Prostate gland (tissue), 2 donors: ENCODE data around the gene CCNI. TPM values are rescaled to one million over a fixed set of nuclear protein-coding genes. Genes with fewer than 3 reads are reported as not detected.
"Not testable (repeated sequence)": the region's sequence is repeated elsewhere in the genome, so short reads cannot be mapped to it uniquely, and the experiment has no call there.

Experiments used
- DNase-seq: peaks from one replicate; pipeline ENCODE4 v3.0.0-alpha.2; 2019; ENCODE audit warnings: low spot score
- H3K27ac ChIP-seq, 2 donors: fragments of 200-600 bp; sonication (generic); 2 replicates each; pipeline ENCODE4 v1.5.1; 2017 to 2019
- H3K27me3 ChIP-seq: fragments of 200-600 bp; sonication (generic); replicated peaks from 2 replicates; pipeline ENCODE4 v1.5.1; 2019; ENCODE audit not compliant: insufficient read depth
- H3K36me3 ChIP-seq, 2 donors: fragments of 200-600 bp; sonication (generic); 1 replicate in 1 of 2; 2 replicates in 1 of 2; pipeline versions ENCODE4 v1.5.1 to v1.8.1; 2017 to 2019
- H3K4me1 ChIP-seq: fragments of 200-600 bp; sonication (generic); replicated peaks from 2 replicates; pipeline ENCODE4 v1.5.1; 2019
- H3K4me3 ChIP-seq, 2 donors: fragments of 200-600 bp; sonication (generic); 2 replicates each; pipeline ENCODE4 v1.5.1; 2017 to 2019
- H3K9me3 ChIP-seq: fragments of 200-600 bp; sonication (generic); 2 replicates; pipeline ENCODE4 v1.5.1; 2017
- POLR2A ChIP-seq: fragments of 450-650 bp; IDR thresholded peaks from one replicate; pipeline ENCODE4 v1.6.1; 2016; ENCODE audit warnings: antibody characterized with exemption, mild to moderate bottlenecking
- POLR2AphosphoS5 ChIP-seq: sonication (generic); formaldehyde crosslinking; IDR thresholded peaks from one replicate; pipeline ENCODE4 v1.6.1; 2017; ENCODE audit warnings: antibody characterized with exemption
- WGBS: methylation state at CpG from one replicate; pipeline ENCODE4 v1.1.5; 2018; 5-methylcytosine and 5-hydroxymethylcytosine counted together
- intact Hi-C: fragments of 100-400 bp; cut with DNase I; formaldehyde crosslinking; loops from one replicate; pipeline ENCODE4 v1.14.2; 2022
- total RNA-seq, 2 donors: library from RNA; depleted of rRNA; stranded (reverse); fragments of >200 nt; gene quantifications; one replicate each; pipeline ENCODE4 v1.1.0, GENCODE V29; 2016
- TF ChIP-seq, protein P1 (sequence below), 4 experiments: fragments of 200-600 bp in 2 of 4; fragments of 450-650 bp in 2 of 4; sonication (generic) in 2 of 4; IDR thresholded peaks; 1 replicate in 3 of 4; 2 replicates in 1 of 4; pipeline ENCODE4 v1.5.1; 2016 to 2019; ENCODE audit warnings: antibody characterized with exemption in 4 of 4, mild to moderate bottlenecking in 2 of 4, moderate library complexity in 2 of 4

CCNI gene
- total RNA-seq, 2 donors from 2014 or later, result 274 to 367 TPM

DNA sequence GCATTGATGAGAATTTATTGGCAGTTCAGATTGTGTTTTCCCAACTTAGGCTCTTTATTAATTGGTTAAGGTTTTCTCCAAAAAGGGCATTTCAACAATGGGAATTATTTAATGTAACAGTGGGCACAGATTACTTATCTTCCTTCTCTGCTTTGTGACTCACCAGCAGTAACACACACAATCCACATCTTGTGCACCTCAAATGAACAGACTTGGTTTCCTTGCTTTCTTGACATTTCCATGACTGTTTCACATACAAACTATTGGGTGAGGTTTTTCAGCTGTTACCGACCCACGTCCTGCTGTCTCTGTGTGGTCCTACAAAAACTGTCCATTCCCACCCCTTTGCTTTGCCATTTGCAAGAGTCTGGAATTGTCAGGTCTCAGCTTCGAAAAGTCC, 38.1 kb downstream of the CCNI start:
- TF ChIP-seq POLR2AphosphoS5, result no peak
- TF ChIP-seq POLR2A, result no peak
- TF ChIP-seq, protein P1, sequence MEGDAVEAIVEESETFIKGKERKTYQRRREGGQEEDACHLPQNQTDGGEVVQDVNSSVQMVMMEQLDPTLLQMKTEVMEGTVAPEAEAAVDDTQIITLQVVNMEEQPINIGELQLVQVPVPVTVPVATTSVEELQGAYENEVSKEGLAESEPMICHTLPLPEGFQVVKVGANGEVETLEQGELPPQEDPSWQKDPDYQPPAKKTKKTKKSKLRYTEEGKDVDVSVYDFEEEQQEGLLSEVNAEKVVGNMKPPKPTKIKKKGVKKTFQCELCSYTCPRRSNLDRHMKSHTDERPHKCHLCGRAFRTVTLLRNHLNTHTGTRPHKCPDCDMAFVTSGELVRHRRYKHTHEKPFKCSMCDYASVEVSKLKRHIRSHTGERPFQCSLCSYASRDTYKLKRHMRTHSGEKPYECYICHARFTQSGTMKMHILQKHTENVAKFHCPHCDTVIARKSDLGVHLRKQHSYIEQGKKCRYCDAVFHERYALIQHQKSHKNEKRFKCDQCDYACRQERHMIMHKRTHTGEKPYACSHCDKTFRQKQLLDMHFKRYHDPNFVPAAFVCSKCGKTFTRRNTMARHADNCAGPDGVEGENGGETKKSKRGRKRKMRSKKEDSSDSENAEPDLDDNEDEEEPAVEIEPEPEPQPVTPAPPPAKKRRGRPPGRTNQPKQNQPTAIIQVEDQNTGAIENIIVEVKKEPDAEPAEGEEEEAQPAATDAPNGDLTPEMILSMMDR (IDR thresholded peaks at IDR 0.05), result no peak
- Histone ChIP-seq H3K4me1 (no peaks in the 10 kb centered on the region), H3K9me3 (no peaks in the 10 kb centered on the region), H3K36me3 (no peaks in the 10 kb centered on the region), H3K4me3 (no peak overlapping the region), H3K27ac (no peak overlapping the region), H3K27me3 (no peaks in the 10 kb centered on the region)
- DNase-seq, result no peak
- WGBS, result 93% methylated on average over 3 of the region's 3 CpGs
- intact Hi-C loops, result no loop called here

DNA sequence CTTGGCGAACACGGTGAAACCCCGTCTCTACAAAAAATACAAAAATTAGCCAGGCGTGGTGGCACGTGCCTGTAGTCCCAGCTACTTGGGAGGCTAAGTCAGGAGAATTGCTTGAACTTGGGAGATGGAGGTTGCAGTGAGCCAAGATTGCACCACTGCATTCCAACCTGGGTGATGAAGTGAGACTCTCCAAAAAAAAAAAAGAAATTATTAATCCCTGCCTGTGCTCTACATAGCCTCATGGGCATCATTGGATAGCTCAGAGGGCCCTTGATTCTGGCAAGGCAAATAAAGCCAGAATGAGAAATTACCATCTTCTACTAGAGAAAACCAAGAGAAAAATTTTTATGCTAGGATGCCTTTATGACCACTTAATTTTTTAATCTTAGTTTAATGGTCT, 38.6 kb downstream of the CCNI start:
- H3K27ac ChIP-seq, H3K4me3 ChIP-seq, DNase-seq, H3K4me1 ChIP-seq, H3K36me3 ChIP-seq, H3K27me3 ChIP-seq, intact Hi-C loops, H3K9me3 ChIP-seq: not testable (repeated sequence)
- 93% methylated on average over 5 of the region's 5 CpGs for WGBS

DNA sequence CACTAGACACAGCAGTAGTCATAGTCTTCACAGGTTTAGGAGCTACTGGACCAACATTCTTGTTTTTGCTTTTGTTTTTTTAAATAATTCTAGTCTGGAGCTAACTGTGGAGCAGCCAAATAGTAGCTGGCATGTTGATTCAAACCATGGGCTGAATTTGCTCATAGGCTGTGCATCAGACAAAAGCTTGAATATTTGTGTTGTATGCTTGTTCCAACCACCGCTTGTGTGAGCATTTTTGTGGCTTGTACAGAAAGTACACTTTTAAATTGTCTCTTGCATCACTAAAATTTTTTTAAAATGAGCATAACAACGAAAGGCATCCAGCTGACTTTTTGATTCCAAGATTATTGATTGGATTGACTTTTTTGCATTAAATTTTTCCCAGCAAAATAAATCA, 39.6 kb downstream of the CCNI start:
- WGBS, result 60% methylated on average over 2 of the region's 2 CpGs
- no peak overlapping the region for H3K27ac ChIP-seq
- H3K9me3 ChIP-seq, result no peaks in the 10 kb centered on the region
- no peaks in the 10 kb centered on the region for H3K36me3 ChIP-seq
- intact Hi-C loops, result no loop called here
- TF ChIP-seq POLR2AphosphoS5, result no peak
- no peak for TF ChIP-seq POLR2A
- TF ChIP-seq, protein P1 (IDR thresholded peaks at IDR 0.05), result no peak
- H3K27me3 ChIP-seq, result no peaks in the 10 kb centered on the region
- H3K4me1 ChIP-seq, result no peaks in the 10 kb centered on the region
- DNase-seq, result no peak
- no peak overlapping the region for H3K4me3 ChIP-seq

DNA sequence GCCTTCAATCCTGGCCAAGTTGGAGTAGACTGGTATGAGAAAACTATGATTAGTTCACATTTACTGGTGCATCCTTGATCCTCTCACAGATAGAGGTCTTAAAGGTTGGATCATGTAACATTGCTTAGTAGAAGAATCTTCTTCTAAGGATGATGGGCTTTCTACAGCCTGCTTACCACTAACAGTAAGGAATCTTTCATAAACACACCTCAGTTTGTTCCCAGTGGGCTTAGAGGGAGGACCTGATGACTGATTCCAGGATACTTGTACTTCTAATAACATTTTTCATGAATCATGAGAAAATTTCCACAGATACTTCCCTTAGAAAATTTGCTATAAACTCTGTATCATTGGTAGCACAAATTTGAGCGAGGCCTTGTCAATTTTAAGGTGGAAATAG, 40.6 kb downstream of the CCNI start:
- intact Hi-C loops, result no loop called here
- DNase-seq, result no peak
- TF ChIP-seq, protein P1 (IDR thresholded peaks at IDR 0.05), result no peak
- TF ChIP-seq POLR2A, result no peak
- TF ChIP-seq POLR2AphosphoS5, result no peak
- H3K4me1 ChIP-seq, result no peaks in the 10 kb centered on the region
- no peaks in the 10 kb centered on the region for H3K36me3 ChIP-seq
- no peaks in the 10 kb centered on the region for H3K27me3 ChIP-seq
- H3K9me3 ChIP-seq, result no peaks in the 10 kb centered on the region
- H3K27ac ChIP-seq, result no peak overlapping the region
- H3K4me3 ChIP-seq, result no peak overlapping the region
- WGBS, result 96% methylated on average over 1 of the region's 1 CpG

DNA sequence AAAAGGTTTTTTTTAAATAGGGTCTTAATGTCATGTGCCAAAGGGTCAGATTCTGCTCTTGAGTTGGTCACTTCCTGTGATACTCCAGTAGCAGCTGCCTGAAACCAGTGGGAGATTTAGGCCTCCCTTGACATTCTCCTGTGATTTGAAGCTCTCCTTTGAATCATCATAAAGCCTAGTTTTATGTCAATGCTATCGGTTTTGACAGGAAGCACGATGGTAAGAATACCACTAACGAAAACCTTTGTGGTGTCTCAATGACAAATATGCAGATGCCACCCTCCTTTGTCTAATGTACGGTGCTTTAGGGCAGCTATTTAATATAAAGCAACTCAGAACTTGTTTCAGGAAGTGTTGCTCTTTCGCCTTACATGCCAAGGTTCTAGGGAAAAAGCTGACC, 44.2 kb downstream of the CCNI start:
- Histone ChIP-seq H3K4me3 (no peak overlapping the region), H3K27me3 (no peaks in the 10 kb centered on the region), H3K9me3 (no peaks in the 10 kb centered on the region), H3K36me3 (no peaks in the 10 kb centered on the region), H3K27ac (no peak overlapping the region), H3K4me1 (no peaks in the 10 kb centered on the region)
- TF ChIP-seq POLR2A (no peak), POLR2AphosphoS5 (no peak)
- TF ChIP-seq, protein P1 (IDR thresholded peaks at IDR 0.05), result no peak
- DNase-seq, result no peak
- intact Hi-C loops, result no loop called here
- 67% methylated on average over 5 of the region's 5 CpGs for WGBS

DNA sequence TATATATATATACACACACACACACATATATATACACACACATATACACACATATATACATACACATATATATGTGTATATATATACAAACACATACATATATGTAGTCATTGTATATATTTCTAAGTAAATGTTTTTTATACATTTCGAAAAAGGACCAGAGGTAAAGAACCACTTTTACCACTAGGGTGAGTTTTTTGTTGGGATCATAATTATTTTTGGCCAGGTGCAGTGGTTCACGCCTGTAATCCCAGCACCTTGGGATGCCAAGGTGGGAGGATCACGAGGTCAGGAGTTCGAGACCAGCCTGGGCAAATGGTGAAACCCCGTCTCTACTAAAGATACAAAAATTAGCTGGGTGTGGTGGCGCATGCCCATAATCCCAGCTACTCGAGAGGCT, 46.0 kb downstream of the CCNI start:
- H3K27ac ChIP-seq, H3K4me3 ChIP-seq, H3K27me3 ChIP-seq, intact Hi-C loops, H3K36me3 ChIP-seq, H3K4me1 ChIP-seq, H3K9me3 ChIP-seq, DNase-seq: not testable (repeated sequence)
- 97% methylated on average over 7 of the region's 7 CpGs for WGBS
